Trophoblast cell (in vitro differentiated cells and primary cell): ENCODE data around the gene L3HYPDH.

Experiments
- DNase-seq, 2 donors: peaks; one replicate each; pipeline ENCODE4 v3.0.0-alpha.2; 2016
- H2AFZ ChIP-seq: 2 replicates; pipeline ENCODE4 v1.6.1; 2013; ENCODE audit warnings: low read length, moderate library complexity, mild to moderate bottlenecking; ENCODE audit not compliant: insufficient read depth, poor library complexity
- H2AK5ac ChIP-seq: 2 replicates; pipeline ENCODE4 v1.6.1; 2013; ENCODE audit warnings: mild to moderate bottlenecking, low read length
- H2BK120ac ChIP-seq: 2 replicates; pipeline ENCODE4 v1.6.1; 2013; ENCODE audit warnings: low read length, mild to moderate bottlenecking, moderate library complexity; ENCODE audit not compliant: insufficient read depth, poor library complexity
- H2BK12ac ChIP-seq: 2 replicates; pipeline ENCODE4 v1.6.1; 2013; ENCODE audit warnings: mild to moderate bottlenecking, low read length, moderate library complexity
- H2BK5ac ChIP-seq: 2 replicates; pipeline ENCODE4 v1.6.1; 2013; ENCODE audit warnings: low read length, low read depth, moderate library complexity, mild to moderate bottlenecking; ENCODE audit not compliant: poor library complexity
- H3K14ac ChIP-seq: 2 replicates; pipeline ENCODE4 v1.6.1; 2013; ENCODE audit warnings: mild to moderate bottlenecking, low read length
- H3K18ac ChIP-seq: 2 replicates; pipeline ENCODE4 v1.6.1; 2013; ENCODE audit warnings: mild to moderate bottlenecking, low read length
- H3K23ac ChIP-seq: 2 replicates; pipeline ENCODE4 v1.6.1; 2013; ENCODE audit warnings: low read length
- H3K27ac ChIP-seq: 2 replicates; pipeline ENCODE4 v1.5.1; 2013; ENCODE audit warnings: low read depth, mild to moderate bottlenecking, inconsistent platforms, low read length, moderate library complexity
- H3K27me3 ChIP-seq: 2 replicates; pipeline ENCODE4 v1.6.1; 2013; ENCODE audit warnings: inconsistent platforms, mild to moderate bottlenecking, low read length, moderate library complexity; ENCODE audit not compliant: insufficient read depth
- H3K36me3 ChIP-seq, 2 experiments: 1 replicate in 1 of 2; 2 replicates in 1 of 2; pipeline ENCODE4 v1.6.1; 2013; ENCODE audit warnings: low read length in 2 of 2, mild to moderate bottlenecking in 2 of 2, moderate library complexity in 1 of 2; ENCODE audit not compliant: insufficient read depth in 2 of 2, control insufficient read depth in 1 of 2
- H3K4ac ChIP-seq: 2 replicates; pipeline ENCODE4 v1.6.1; 2013; ENCODE audit warnings: low read depth, mild to moderate bottlenecking, low read length, moderate library complexity
- H3K4me1 ChIP-seq, 2 experiments: 1 replicate in 1 of 2; 2 replicates in 1 of 2; pipeline ENCODE4 v1.6.1; 2013; ENCODE audit warnings: low read length in 2 of 2, mild to moderate bottlenecking in 2 of 2, moderate library complexity in 1 of 2; ENCODE audit not compliant: insufficient read depth in 2 of 2, control insufficient read depth in 1 of 2
- H3K4me2 ChIP-seq: 2 replicates; pipeline ENCODE4 v1.6.1; 2013; ENCODE audit warnings: inconsistent platforms, mild to moderate bottlenecking, low read length, moderate library complexity
- H3K4me3 ChIP-seq: 2 replicates; pipeline ENCODE4 v1.5.1; 2013; ENCODE audit warnings: mild to moderate bottlenecking, low read depth, low read length, inconsistent platforms
- H3K79me1 ChIP-seq: one replicate; pipeline ENCODE4 v1.6.1; 2013; ENCODE audit warnings: low read length
- H3K79me2 ChIP-seq: 2 replicates; pipeline ENCODE4 v1.6.1; 2013; ENCODE audit warnings: low read length, mild to moderate bottlenecking; ENCODE audit not compliant: control insufficient read depth, insufficient read depth, poor library complexity
- H3K9ac ChIP-seq: 2 replicates; pipeline ENCODE4 v1.6.1; 2013; ENCODE audit warnings: mild to moderate bottlenecking, low read length
- H3K9me3 ChIP-seq: 2 replicates; pipeline ENCODE4 v1.6.1; 2013; ENCODE audit warnings: low read depth, mild to moderate bottlenecking, control low read depth, inconsistent platforms, low read length; ENCODE audit not compliant: insufficient read depth
- H4K12ac ChIP-seq: 2 replicates; pipeline ENCODE4 v1.6.1; 2013; ENCODE audit warnings: low read depth, mild to moderate bottlenecking, low read length, moderate library complexity
- H4K8ac ChIP-seq: 2 replicates; pipeline ENCODE4 v1.6.1; 2013; ENCODE audit warnings: low read depth, mild to moderate bottlenecking, low read length, moderate library complexity
- H4K91ac ChIP-seq: one replicate; pipeline ENCODE4 v1.6.1; 2013; ENCODE audit warnings: low read depth, mild to moderate bottlenecking, low read length, moderate library complexity
- WGBS: extraction: QIAGEN DNeasy Blood & Tissue Kit; methylation state at CpG from one replicate; pipeline ENCODE4 v1.1.7; 2013; ENCODE audit warnings: missing lambda C conversion rate; ENCODE audit not compliant: insufficient read length, insufficient coverage; ENCODE audit errors: extremely low coverage; 5-methylcytosine and 5-hydroxymethylcytosine counted together

Gene L3HYPDH

GRCh38 chr14:59483363-59483762, 845 bp downstream of the L3HYPDH start:
- peak overlapping the region; percentile 85 for H4K8ac ChIP-seq
- H2BK12ac ChIP-seq: no peak overlapping the region
- peak overlapping the region; percentile 92 for H3K4me3 ChIP-seq
- peak overlapping the region; percentile 16 for H2BK120ac ChIP-seq
- no peak overlapping the region for H3K4ac ChIP-seq
- no peaks in the 10 kb centered on the region for H3K27me3 ChIP-seq
- H4K12ac ChIP-seq: peak overlapping the region; percentile 81
- H2BK5ac ChIP-seq: no peak overlapping the region
- H3K4me1 ChIP-seq: peaks cover 0 to 9% of the 10 kb centered on the region in 2 experiments
- no peaks in the 10 kb centered on the region for H3K36me3 ChIP-seq
- H3K79me1 ChIP-seq: peaks cover 11% of the 10 kb centered on the region
- H3K9me3 ChIP-seq: no peaks in the 10 kb centered on the region
- no CpG with 5 or more reads among the region's 16 CpGs for WGBS
- H3K4me2 ChIP-seq: peak overlapping the region; percentile 82
- DNase-seq: no peak
- H3K23ac ChIP-seq: peak overlapping the region; percentile 55
- peak overlapping the region; percentile 12 for H3K18ac ChIP-seq
- H3K27ac ChIP-seq: peak overlapping the region; percentile 80
- H2AK5ac ChIP-seq: no peak overlapping the region
- H2AFZ ChIP-seq: peak overlapping the region; percentile 94
- H3K9ac ChIP-seq: peak overlapping the region; percentile 80
- no peak overlapping the region for H3K14ac ChIP-seq
- peaks cover 8% of the 10 kb centered on the region for H3K79me2 ChIP-seq
- no peak overlapping the region for H4K91ac ChIP-seq

- H2AK5ac ChIP-seq: no peak overlapping the region
- H3K4me1 ChIP-seq: peaks cover 0 to 9% of the 10 kb centered on the region in 2 experiments
- H3K14ac ChIP-seq: no peak overlapping the region
- H4K8ac ChIP-seq: no peak overlapping the region
- H3K9ac ChIP-seq: no peak overlapping the region
- H3K23ac ChIP-seq: no peak overlapping the region
- peak overlapping the region; percentile 82 for H3K4me2 ChIP-seq
- H3K27ac ChIP-seq: no peak overlapping the region
- no peak overlapping the region for H2AFZ ChIP-seq
- no peak overlapping the region for H3K4ac ChIP-seq
- H2BK120ac ChIP-seq: no peak overlapping the region
- peaks cover 0 to 3% of the 10 kb centered on the region in 2 experiments for H3K36me3 ChIP-seq
- H3K4me3 ChIP-seq: no peak overlapping the region
- no peaks in the 10 kb centered on the region for H3K27me3 ChIP-seq
- no peak overlapping the region for H4K91ac ChIP-seq
- H3K79me2 ChIP-seq: peaks cover 8% of the 10 kb centered on the region
- no peaks in the 10 kb centered on the region for H3K9me3 ChIP-seq
- DNase-seq: peak; percentile 87 to 88
- peaks cover 11% of the 10 kb centered on the region for H3K79me1 ChIP-seq
- no peak overlapping the region for H3K18ac ChIP-seq
- no CpG with 5 or more reads among the region's 6 CpGs for WGBS
- no peak overlapping the region for H2BK12ac ChIP-seq
- no peak overlapping the region for H4K12ac ChIP-seq
- no peak overlapping the region for H2BK5ac ChIP-seq
Measured at GRCh38 chr14:59482541-59483331, 1.5 kb downstream of the L3HYPDH start.

GRCh38 chr14:59481871-59482540, 2.2 kb downstream of the L3HYPDH start:
- H2AFZ ChIP-seq: no peak overlapping the region
- H4K91ac ChIP-seq: no peak overlapping the region
- no peak overlapping the region for H4K8ac ChIP-seq
- no peak overlapping the region for H3K4ac ChIP-seq
- peaks cover 0 to 3% of the 10 kb centered on the region in 2 experiments for H3K36me3 ChIP-seq
- no peak overlapping the region for H3K27ac ChIP-seq
- H2BK120ac ChIP-seq: no peak overlapping the region
- H2AK5ac ChIP-seq: no peak overlapping the region
- H3K23ac ChIP-seq: no peak overlapping the region
- H3K4me1 ChIP-seq: peaks cover 0 to 9% of the 10 kb centered on the region in 2 experiments
- H3K27me3 ChIP-seq: no peaks in the 10 kb centered on the region
- H3K9ac ChIP-seq: no peak overlapping the region
- peak in 1 of 2 donors; percentile 12 for DNase-seq
- no peaks in the 10 kb centered on the region for H3K9me3 ChIP-seq
- H3K18ac ChIP-seq: no peak overlapping the region
- H2BK12ac ChIP-seq: no peak overlapping the region
- no CpG with 5 or more reads among the region's 2 CpGs for WGBS
- H3K79me2 ChIP-seq: peaks cover 8% of the 10 kb centered on the region
- no peak overlapping the region for H3K4me3 ChIP-seq
- no peak overlapping the region for H3K14ac ChIP-seq
- H3K79me1 ChIP-seq: peaks cover 11% of the 10 kb centered on the region
- H2BK5ac ChIP-seq: no peak overlapping the region
- no peak overlapping the region for H4K12ac ChIP-seq
- H3K4me2 ChIP-seq: peak overlapping the region; percentile 82

GRCh38 chr14:59481407-59481806, 2.8 kb downstream of the L3HYPDH start:
- DNase-seq: no peak
- WGBS: no CpG with 5 or more reads among the region's 2 CpGs
- no peak overlapping the region for H3K4me2 ChIP-seq
- no peak overlapping the region for H4K91ac ChIP-seq
- H3K27ac ChIP-seq: no peak overlapping the region
- no peak overlapping the region for H2AK5ac ChIP-seq
- H3K36me3 ChIP-seq: peaks cover 0 to 4% of the 10 kb centered on the region in 2 experiments
- H3K23ac ChIP-seq: no peak overlapping the region
- H3K4me3 ChIP-seq: no peak overlapping the region
- no peak overlapping the region for H2BK12ac ChIP-seq
- no peak overlapping the region for H2AFZ ChIP-seq
- H2BK120ac ChIP-seq: no peak overlapping the region
- no peak overlapping the region for H3K18ac ChIP-seq
- no peaks in the 10 kb centered on the region for H3K27me3 ChIP-seq
- no peak overlapping the region for H3K14ac ChIP-seq
- H3K79me1 ChIP-seq: peaks cover 11% of the 10 kb centered on the region
- H3K79me2 ChIP-seq: peaks cover 8% of the 10 kb centered on the region
- no peak overlapping the region for H3K9ac ChIP-seq
- no peak overlapping the region for H3K4ac ChIP-seq
- peaks cover 0 to 9% of the 10 kb centered on the region in 2 experiments for H3K4me1 ChIP-seq
- no peaks in the 10 kb centered on the region for H3K9me3 ChIP-seq
- no peak overlapping the region for H4K8ac ChIP-seq
- H4K12ac ChIP-seq: no peak overlapping the region
- no peak overlapping the region for H2BK5ac ChIP-seq
